ENCODE results near the gene ALOX5. TPM values are rescaled to one million over a fixed set of nuclear protein-coding genes. Genes with fewer than 3 reads are reported as not detected.

Gene ALOX5
- total RNA-seq, 1 experiment from 2014 or later, result 0.43 TPM

- no peak for DNase-seq (ENCODE audit: low spot score)
These were observed 69.3 kb downstream of the ALOX5 start for GRCh38 chr10:45443101-45444009.

DNA sequence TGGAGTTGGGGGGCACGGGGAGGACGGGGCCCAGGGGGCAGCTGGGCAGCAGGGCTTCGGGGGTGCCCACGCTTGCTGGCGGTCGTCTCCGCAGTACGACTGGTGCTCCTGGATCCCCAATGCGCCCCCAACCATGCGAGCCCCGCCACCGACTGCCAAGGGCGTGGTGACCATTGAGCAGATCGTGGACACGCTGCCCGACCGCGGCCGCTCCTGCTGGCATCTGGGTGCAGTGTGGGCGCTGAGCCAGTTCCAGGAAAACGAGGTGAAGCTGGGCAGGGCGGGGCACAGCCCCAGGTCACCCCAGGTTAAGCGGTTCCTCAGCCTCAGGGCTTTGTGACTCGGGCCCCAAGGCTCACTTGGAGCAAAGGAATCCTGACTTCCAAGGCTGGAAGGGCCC, 70.0 kb downstream of the ALOX5 start:
- no peak for DNase-seq (ENCODE audit: low spot score)

DNA sequence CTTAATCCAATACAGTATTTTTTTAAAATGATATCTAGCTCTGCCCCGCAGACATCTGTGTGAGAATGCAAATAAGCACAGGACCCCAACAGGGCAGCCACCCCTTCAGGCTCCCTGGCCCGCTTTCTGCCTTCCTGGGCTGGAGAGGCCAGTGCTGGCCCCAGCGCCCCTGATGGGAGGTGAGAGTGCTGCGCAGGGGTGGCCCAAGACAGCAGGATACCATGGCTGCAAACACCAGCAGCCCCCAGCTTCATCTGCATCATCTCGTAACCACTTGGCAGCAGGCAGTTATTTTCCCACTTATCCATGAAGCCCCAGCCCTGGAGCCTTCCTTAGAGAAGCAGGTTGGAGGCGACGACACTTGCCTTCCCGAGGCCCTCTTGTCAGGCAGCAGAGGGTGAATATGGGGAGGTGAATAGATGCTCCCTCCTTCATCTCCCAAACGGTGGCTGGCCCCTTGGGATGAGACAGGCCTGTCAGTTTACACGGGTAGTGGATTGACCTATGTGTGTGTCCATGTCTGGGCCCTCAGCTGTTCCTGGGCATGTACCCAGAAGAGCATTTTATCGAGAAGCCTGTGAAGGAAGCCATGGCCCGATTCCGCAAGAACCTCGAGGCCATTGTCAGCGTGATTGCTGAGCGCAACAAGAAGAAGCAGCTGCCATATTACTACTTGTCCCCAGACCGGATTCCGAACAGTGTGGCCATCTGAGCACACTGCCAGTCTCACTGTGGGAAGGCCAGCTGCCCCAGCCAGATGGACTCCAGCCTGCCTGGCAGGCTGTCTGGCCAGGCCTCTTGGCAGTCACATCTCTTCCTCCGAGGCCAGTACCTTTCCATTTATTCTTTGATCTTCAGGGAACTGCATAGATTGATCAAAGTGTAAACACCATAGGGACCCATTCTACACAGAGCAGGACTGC, 71.2 kb downstream of the ALOX5 start:
- DNase-seq (ENCODE audit: low spot score), result no peak

- no peak for DNase-seq (ENCODE audit: low spot score)
These were observed 72.8 kb downstream of the ALOX5 start for GRCh38 chr10:45446858-45447257.

DNA sequence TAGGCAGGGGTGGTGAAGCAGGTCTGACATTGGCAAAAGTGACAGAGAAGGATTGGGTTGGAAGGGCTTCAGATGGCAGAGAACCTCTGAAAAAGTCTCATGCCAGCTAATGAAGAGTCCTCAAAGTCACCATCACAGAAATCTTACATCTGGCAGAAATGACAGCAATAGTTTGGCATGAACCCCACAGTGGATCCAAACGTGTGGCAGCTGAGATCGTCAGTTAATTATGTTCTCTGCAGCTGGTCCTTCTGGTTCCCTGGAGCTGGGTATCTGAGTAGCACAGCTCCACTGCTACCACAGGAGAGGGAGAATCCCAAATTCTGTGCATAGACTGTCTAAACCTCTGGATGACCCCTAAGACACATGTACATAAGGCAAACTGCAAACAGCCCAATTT, 73.4 kb downstream of the ALOX5 start:
- DNase-seq (ENCODE audit: low spot score), result no peak

- DNase-seq (ENCODE audit: low spot score), result no peak
These were observed 76.8 kb downstream of the ALOX5 start for GRCh38 chr10:45450866-45451265.

DNA sequence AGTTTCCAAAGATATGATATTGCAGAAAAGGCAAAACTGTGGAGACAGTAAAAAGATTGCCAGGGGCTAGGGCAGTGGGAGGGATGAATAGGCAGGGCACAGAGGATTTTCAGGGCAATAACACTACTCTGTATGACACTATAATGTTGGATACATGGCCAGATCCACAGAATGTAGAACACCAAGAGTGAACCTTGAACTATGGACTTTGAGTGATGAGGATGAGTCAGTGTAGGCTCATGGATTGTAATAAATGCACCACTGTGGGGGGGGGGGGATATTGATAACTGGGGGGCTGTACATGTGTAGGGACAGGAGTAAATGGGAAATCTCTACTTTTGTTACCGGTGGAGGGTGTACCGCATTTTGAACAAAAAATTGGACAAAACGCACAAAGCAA, 77.4 kb downstream of the ALOX5 start:
- DNase-seq (ENCODE audit: low spot score), result no peak

GRCh38 chr10:45452268-45452667, 78.3 kb downstream of the ALOX5 start:
- DNase-seq (ENCODE audit: low spot score), result no peak

- no peak for DNase-seq (ENCODE audit: low spot score)
These were observed 78.9 kb downstream of the ALOX5 start for GRCh38 chr10:45452743-45453452.

DNA sequence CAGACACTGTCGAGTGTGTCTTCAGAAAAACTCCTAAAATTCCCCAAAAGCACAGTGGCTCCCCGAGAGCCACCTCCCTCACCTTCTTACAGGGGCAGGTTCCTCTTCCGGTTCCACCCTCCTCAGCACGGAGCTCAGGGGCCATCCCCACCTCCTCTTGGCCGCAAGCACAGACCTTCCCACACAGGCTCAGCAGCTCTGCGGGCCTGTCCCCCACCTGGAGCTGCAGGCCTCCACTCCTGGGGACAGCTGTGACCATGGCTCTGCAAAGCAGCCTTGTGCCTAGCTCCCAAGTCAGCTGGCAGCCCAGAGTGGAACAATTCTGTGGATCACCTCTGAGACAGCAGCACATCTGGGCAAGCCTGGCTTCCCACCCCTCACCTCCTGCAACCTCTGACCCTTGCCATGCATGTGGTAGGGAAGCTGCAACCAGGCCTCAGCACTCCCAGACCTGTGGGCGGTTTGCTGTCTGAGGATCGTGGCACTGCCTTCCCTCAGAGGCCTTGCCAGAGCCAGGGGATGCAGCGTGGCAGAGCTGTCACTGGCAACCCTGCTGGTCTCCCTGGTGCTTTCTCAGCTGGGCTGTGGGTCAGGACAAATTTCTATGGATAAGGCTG, 79.7 kb downstream of the ALOX5 start:
- no peak for DNase-seq (ENCODE audit: low spot score)

DNA sequence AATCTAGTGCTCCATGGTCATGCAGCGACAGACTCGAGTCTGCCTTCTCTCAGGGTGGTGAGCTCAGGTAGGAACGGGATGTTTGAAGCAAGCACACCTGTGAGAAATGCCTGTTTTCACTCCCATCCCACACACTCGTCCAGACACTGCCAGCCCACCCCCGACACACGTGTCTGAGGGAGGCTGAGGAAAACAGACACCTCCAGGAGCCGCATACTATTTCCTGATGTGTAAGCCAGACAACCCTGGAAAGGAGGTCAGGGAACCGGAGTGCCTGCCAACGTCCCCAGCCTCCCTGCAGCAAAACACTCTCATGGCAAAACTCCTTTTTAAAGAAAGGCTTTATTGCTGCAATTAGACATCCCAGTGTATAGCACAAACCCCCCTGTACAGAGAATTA, 80.2 kb downstream of the ALOX5 start:
- no peak for DNase-seq (ENCODE audit: low spot score)

DNA sequence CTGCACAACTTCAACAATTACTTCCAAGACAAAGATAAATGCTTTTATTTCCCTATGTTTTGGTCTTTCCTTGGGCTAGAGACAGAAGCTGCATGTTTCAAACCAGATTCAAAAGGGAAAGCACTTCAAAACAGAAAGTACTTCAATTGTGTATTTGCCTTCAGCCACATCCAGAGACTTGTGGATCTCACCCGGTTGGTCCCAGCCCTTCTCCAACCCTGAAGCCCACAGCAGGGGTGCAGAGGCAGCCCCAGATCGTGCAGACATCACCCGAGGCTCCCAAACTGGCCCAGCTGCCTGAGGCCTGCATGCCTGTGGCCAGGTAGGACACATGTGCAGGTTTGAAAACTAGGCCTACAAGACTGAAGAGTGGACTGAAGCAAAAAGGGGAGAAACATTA, 80.8 kb downstream of the ALOX5 start:
- no peak for DNase-seq (ENCODE audit: low spot score)

- DNase-seq (ENCODE audit: low spot score), result no peak
These were observed 82.2 kb downstream of the ALOX5 start for GRCh38 chr10:45456233-45456632.

DNA sequence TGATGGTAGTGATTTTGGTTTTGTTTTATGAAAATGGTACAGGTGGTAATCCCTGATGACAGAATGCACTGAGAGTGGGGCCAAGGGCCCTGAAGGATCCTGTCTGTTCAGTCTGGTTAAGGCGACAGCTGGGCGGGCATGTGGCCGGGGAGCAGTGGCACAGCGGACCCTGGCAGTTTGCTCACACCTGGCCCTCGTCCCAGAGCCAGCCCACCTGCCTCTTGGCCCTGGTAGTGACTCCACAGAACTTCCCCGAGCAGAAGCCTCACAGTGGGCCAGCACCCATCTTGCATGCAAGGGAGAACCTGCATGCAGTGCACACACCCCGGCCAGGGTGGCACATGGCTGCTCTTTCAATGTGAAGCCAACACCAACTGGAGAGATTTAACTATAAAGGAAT, 82.8 kb downstream of the ALOX5 start:
- DNase-seq (ENCODE audit: low spot score), result no peak

DNA sequence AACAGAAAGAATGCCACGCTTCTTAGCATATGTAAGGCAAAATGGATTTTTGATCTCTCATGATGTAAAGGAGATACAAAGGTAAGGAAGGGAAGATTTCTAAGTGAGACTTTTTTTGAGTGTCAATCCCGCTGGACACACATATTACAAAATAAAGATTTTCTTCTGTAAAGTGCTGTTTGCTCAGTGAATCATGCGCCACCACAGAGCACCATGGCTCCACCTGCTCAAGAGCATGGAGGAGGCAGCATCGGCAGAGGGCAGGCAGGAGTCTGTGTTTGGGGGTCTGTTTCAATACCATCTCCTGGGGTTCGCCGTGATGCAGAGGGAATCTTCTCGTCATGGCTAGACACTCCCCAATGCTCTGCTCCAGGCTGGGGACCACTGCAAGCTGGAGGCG, 83.5 kb downstream of the ALOX5 start:
- DNase-seq (ENCODE audit: low spot score), result no peak

DNA sequence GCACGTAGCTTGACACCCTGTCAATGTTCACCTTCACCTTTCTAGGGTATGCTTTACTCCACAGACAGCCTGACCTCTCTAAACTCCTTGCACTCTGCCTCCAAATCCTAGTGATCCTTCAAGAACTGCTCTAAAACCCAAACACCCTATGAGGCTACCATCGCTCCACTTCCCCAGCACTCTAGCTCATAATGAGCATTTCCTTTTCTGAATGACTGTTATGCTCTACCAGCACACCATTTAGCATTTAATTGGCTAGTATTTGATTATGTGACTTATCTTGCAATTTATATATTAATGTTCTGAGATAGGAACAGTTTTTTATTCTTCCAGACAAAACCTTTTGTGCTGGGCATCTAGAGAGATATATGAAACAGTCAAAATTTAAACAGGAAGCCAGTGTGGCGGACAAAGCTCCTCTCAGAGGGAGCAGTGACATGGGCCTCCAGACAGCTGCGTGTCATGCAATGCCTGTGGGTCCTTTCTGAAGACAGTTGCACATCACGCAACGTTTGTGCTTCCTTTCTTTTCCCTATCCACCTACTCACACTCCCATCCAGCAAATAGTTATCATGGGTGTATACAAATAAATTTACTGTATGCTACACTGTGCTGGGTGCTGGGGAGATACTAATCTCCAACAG, 86.3 kb downstream of the ALOX5 start:
- DNase-seq (ENCODE audit: low spot score), result no peak

GRCh38 chr10:45461034-45461433, 87.0 kb downstream of the ALOX5 start:
- no peak for DNase-seq (ENCODE audit: low spot score)

GRCh38 chr10:45463244-45464116, 89.5 kb downstream of the ALOX5 start:
- no peak for DNase-seq (ENCODE audit: low spot score)

GRCh38 chr10:45464958-45465567, 91.0 kb downstream of the ALOX5 start:
- DNase-seq (ENCODE audit: low spot score), result peak; percentile 62

DNA sequence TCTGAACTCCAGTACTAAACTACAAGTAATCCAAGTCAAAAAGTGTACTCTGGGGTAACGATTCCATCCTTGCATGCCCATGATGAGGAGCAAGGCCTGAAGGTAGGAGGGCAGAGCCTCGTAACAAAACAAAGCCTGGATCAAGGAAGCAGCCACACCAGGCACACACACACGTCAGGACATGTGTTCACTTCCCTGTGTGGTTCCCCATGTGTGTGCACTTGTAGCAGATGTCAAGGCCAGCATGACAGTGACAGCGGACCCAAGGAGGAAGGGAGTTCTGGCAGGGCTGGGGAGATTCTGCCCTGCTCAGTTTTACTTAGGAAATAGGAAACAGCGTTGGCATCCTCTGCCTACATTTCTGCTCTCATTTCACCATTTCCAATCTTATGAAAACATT, 92.8 kb downstream of the ALOX5 start:
- DNase-seq (ENCODE audit: low spot score), result no peak

All from A172 (cell line).